HG03108 (cell line): ENCODE measurements around the gene IGSF9B.

ENCODE experiments used
- ATAC-seq: cut with Tn5 transposase; IDR thresholded peaks from one replicate; pipeline ENCODE4 v1.9.1; 2021; ENCODE audit warnings: moderate library complexity; ENCODE audit not compliant: unreplicated experiment

Gene IGSF9B

DNA sequence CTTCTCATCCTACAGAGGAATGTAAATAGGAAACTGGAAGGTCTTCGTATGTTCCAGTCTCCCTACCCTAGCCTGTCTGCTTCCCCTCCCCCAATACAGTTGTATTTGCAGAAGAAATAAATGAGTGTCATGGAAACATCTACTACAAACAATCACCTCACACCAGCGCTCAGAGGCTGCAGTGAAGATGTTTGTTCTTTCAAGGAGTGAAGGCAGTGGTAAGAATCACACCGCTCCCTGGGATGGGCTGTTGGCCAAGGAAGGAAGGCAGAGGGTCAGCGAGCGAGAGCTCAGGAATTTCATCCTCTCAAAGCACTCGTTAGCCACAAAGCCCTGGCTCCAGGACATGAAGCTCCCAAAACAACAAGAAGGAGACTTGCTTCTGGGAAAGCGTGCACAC lies 1.1 kb upstream of the IGSF9B start:
- no peak for ATAC-seq

DNA sequence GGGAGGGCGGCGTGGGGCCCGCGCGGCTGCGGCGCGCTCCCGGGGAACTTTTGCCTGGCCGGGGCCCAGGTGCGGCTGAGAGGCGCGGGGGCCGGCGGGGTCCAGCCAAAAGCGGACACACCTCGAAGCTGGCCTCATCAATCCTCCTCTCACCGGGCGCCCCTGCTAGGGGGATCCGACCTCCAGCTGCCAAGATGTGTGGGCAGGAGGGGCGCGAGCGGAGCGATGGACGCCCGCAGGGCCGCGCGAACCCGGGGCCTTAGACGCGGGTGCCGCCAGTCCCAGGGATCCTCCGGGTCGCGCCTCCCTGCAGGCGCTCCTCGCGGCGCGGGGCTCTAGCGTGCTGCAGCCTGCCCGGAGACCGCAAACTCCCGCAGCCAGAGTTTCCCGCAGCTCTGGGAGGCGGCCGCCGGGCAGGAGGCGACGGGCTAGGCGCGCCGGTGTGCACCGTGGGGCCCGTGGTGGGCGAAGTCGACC lies 785 bp downstream of the IGSF9B start:
- ATAC-seq: no peak

DNA sequence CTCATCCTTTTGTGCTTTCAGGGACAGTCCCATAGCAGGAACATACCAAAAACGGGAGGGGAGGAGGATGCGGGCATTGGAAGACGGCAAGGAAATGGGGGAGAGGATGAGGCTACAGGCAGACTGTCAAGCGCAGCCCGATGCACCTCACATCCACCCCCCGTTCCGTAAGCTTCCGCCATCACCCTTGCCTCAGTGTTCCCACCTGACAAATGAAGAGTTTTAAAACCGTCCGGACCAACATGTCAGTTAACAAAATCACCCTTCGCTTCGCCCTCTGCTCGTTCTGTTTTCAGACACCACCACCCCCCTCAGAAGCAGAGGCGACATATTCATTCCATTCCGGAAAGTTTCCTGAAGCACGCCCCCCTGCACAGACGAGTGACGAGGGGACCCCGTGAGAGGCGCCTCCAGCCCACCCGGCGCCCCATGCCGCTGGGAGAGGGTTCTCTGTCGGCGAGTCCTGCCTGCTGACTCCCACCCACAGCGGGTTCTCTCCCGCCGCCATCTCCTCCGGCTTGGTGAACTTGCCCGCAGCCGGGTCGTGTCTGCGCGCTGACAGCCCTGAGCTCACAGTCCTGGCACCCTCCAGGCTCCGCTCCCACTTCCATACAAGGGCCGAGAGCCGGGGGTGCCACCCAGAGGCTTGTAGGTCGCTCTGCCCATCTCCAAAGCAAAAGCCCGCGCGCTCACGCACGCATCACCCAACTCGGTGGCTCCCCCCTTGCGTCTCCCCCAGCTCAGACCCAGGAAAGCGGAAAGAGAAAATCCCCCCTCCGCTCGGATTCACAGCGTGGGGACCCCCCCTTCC lies 1.5 kb downstream of the IGSF9B start:
- ATAC-seq: no peak

DNA sequence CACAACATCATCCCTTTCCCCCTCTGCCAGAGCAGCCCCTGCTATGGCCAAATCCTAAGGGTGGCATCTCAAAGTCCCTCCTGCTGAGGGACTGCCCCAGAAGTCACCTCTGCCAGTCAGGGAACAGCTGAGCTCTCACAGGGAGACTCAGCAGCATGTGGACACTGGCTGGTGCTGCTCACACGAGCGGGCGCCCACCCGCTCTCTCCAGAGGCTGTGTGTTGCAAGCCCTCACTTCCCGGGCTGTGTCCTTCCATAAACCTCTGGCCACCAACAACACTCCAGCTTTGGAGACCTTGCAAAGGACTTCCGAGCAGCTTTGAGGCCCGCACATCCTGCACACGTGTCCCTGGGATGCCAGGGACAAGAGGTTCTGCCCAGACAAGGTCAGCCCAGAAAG lies 2.8 kb downstream of the IGSF9B start:
- no peak for ATAC-seq

DNA sequence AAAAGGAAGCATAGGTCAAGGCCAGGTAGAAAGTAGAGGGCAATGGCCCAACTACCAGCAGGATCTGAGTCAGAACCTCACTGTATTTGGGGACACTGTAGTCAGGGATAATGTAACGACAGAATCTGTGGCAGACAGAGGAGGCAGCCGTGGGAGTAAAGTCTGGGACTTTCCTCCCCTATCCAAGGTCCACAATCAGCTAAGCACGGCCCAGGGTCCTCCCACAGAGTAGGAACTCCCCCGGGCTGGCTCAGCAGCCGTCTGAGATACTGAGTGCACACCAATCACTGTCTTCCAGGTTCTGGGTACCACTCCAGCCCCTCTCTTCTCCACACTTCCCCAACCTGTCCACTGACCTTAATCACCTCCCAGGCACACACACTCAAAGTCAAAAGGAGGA lies 3.2 kb downstream of the IGSF9B start:
- no peak for ATAC-seq

DNA sequence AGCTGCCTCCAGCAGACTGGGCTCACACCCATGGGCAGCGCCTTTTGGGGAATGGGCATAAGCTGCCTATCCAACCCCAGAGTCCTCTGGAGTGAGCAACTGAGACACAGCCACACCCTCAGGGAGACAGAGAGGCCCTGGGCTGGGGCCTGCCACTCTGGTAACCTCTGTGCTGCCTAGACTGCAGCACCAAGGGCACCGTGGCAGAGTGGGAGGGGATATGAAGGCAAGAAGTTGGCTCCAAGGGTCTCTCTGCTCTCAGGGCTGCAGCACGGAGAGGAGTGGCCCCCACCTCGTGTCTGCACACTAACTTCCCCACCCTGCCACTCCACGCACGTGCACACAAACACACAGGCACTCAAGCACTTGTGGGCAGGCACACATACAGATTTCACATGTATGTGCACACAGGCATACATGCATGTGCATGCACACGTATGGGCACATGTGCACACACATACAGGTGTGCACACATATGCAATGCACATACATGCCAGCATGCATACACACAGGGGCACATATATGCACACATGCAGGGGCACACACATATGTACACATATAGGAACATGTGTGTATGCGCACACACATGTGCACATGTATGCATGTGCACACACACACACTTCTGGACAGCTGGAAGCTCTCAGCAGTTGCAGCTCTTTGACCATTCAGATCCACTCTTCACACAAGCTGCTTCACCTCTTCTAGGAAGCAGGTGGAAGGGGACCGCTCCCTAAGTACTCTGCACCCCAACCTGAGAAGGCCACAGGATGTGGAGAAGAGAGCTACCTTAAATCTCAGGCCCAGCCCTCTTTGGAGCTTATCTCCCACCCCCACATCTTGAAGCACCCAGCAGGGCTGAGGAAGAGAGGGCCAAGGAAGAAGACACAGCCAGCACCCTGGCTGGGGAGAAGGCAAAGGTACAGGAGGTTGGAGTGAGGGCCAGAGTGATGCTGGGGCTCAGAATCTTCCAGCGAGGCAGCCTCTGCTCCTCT lies 4.3 kb downstream of the IGSF9B start:
- no peak for ATAC-seq

DNA sequence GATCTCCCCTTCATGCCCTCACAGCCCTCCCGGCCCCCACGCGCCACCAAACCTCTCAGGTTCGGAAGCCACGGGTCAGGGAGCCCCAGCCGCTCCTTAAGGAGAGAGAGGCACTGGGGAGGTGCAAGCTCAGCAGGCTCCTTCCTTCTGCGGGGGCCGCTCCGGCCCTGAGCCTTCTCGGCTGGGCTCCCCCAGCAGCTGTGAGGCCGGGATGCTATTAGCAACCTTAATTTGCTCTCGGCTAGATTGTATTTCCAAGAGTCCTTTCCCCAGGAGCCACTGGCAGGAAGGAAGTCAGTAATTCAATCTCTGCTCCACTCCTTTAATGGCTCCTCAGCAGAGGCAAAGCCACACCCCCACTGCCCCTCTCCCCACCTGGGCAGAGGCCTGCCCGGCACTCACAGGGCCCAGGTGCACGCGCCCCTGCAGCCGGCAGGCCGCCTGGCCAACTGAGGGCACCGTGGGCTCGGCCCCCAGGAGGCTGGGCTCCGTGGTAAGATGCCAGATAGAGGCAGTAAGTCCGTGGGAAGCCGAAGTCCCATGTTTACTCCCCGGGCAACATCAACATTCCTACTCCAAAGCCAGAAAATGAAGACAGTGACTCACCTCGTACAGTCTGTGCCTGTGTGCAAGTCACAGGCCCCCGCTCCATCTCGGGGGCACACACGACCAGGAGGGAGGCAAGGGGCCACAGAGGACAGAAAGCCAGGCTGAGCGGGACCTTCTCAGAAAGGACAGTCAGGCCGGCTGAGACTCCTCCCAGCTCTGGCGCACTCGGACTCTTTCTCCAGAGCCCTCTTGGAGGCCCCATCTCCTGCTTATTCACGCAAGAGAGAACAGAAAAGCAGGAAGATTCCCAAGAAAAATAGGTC lies 5.2 kb downstream of the IGSF9B start:
- ATAC-seq: no peak

DNA sequence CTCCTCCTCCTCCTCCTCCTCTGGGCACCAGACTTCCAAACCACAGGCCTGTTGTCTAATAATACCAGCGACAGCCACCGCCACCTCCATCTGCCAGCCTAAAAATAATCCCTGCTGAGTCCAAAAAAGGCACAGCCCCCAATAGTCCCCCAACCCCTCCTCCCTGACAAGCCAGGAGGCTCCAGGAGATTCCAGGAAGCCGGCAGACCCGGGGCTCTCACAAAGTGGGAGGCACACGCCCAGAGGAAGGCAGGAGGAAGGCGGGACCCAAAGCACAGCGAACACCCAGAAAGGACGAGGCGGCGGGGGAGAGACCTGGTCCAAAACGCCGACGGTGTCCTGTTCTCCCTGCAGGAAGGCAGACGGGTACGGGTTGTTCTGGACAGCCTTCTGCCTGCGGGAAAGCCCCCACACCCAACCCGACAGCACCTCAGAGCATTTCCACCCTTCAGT lies 5.9 kb downstream of the IGSF9B start:
- ATAC-seq: no peak

DNA sequence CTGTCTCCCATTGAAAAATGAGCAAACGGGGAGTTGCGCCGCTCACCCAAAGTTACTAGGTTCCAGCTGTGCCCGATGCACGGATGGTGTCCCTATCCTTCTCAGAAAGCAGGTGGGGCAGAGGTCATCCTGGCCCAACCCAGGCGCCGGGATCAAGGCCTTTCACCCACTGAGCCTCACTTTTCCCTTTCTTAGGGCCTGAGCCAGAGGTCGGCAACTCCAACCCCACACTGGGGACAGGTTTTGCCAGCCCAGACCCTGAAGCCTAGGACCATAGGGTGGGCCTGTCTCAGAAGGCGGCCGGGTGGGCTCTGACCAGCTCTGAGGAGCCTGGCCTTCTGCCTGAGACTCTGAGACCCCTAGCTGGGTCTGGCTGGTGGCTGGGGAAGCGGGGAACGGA lies 6.3 kb downstream of the IGSF9B start:
- ATAC-seq: no peak

DNA sequence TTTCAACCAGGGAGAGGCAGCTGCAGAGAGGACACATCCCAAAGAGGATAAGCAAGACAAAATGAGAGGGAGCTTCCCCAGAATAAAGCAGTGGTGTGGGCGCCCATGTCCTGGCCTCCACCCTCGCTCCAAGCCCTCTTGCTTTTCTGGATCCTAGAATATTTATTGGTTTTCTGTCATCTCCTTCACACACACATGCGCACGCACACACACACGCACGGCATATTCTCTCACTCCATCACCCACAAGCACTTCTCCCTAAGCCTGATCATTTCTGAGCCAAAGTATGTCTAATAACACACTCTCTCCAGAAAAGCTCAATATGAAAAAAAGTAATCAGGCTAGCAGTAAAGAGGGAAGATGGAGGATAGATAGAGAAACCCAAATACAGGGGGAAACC lies 7.6 kb downstream of the IGSF9B start:
- ATAC-seq: no peak

DNA sequence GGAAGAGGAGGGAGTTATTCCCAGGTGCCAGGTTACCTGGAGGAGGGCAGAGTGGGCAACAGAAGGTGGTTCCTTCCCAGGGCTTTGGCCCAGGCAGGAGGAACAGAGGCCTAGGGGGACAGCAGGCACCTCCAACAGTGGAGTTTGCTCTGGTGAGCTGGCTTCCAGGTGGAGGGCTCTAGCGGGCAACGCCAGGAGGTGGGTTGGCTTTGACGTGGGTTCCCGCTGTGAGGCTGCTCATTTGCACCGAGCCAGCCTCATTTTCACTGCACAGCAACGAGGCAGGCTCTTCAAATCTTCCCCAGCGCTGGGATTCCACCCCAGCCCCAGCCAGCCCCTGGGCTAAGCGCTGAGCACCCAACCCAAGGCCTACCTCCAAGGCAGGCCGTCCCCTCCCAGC lies 8.1 kb downstream of the IGSF9B start:
- no peak for ATAC-seq

DNA sequence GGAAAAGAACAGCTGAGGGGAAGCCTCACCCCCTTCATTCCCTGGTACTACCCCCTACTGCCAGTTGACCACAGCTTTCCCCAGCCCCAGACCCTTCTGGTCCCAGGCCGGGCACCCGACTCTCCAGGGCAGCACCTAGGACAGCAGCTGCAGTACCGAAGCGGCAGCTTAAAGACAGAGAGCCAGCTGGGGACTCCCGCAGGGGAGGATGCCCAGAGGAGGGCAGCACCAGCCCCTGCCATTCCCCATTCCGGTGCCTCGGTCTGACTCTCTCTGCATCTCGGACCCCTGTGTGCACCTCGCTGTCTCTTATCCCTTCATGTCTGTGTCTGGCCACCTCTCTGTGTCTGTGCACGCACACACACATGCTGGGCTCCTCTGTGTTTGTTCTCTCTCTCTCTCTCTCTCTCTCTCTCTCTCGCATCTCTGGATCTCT lies 9.4 kb downstream of the IGSF9B start:
- peak; percentile 76 for ATAC-seq

DNA sequence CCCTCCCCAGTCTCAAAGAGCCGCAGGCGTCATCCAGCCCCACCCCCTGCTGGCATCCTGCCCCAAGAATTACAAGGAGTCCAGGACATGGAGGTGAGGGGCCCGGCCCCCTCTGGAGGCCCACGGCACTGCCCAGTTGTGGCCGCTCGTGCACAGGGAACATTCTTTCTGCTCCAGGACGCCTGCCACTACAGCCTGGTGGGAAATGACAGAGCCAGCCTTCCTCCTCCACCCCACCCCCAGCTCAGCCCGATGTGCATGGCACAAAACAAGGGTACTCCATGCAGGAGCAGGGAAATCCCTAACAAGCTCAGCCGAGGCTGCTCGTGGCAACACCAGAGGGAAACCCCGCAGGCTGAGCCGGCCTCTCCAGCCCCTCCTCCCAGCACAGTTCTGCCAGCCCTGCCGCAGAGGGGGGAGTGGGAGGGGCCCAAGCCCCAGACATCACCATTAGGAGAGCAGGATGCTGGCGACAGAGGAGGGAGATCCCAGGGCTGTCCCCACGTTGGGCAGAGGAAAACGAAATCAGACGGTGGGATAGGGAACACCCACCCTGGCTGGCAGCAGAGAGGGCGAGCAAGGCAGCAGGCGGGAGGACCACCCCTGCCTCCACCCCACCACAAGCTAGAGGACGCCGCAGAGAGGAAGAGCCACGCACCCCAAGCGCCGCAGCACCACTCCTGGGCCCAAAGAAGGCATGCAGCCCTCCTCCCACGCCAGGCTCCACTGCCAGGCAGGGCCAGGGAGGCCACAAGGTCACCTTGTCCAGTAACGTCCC lies 10.0 kb downstream of the IGSF9B start:
- ATAC-seq: no peak

DNA sequence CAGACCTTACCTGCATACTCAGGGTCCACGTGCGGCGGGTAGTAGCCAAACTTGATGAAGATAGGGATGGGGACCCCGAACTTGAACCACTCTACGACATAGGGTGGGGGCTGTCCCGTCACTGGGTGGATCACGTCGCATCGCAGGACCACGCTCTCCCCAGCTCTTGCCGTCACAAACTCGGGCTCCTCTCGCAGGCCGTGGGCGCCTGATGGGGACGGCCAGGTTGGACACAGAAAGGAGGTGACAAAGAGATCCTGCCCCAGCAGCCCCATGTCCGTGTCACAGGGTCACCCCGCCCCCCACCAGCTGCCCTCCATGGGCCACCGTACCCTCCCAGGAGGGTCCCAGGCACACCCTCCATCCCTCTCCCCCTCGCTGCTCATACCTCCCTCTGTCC lies 10.7 kb downstream of the IGSF9B start:
- no peak for ATAC-seq

DNA sequence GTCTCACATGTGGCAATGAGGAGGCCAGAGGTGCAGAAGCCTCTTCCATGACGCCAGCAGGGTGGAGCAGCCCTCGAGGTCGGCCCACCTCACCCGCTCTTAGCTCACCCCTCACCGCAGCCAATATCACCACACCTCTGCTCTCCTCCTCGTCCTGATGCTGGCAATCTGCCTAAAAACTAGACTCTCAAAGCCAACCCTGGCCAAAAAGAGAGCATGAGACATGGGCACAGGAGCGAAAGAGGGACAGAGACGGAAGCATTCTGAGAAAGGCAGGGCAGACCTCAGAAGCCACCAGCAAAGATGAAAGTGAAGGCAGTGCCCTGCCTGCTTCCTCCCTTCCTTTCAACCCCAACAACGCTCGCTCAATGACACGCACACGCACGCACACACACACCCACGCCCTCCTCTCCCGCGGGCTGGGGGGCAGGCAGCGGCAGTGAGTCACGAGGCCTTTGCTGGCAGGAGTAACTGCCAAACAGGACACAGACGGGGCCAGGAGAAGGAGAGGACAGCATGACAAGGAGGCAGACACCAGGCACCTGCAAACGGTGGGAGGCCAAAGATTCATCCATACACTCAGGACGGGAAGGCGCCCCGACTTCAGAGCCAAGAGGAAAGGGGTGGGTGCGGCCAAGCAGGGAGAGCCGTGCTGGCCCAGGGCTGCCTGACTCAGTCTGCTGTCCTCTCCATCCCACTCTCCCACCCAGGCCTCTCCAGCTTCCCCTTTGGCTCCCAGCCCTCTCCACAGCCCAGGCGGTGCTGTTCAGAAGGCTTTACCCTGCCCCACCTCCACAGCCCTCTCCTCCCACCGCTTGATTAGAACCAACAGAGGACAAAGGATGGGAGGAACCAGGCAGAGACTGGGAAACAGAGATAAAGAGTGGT lies 11.4 kb downstream of the IGSF9B start:
- no peak for ATAC-seq

DNA sequence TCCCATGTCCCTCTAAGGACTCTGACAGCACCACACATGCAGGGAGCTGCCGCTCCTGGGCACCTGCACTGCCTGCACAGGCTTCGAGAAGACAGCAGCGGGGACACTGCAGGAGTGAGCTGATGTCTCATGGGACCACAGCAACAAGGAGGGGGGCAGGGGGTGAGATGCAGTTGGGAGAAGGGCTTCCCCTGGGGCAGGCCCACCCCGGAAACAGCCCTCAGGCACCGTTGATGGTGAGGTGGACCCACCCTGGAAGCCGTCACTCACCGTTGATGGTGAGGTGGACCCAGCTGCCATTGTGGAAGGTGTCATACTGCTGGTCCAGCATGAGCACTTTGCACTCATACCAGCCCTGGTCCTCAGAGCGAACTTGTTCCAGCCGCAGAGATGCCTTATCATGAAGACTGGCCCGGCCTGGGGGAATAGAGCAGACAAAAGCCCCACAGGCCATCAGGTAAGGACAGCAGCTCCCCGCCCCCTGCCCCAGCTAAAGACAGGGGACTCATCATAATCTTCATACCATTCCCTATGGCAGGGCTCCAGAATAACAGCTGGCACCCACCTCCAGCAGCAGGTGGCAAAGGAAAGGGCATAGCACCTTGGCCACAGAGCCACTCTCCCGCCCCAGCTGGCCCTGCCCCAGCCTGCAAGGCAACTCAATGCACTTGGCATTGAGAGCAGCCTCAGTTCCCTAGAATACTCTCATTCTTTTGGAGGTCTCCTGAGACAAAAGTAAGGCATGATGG lies 12.6 kb downstream of the IGSF9B start:
- no peak for ATAC-seq

DNA sequence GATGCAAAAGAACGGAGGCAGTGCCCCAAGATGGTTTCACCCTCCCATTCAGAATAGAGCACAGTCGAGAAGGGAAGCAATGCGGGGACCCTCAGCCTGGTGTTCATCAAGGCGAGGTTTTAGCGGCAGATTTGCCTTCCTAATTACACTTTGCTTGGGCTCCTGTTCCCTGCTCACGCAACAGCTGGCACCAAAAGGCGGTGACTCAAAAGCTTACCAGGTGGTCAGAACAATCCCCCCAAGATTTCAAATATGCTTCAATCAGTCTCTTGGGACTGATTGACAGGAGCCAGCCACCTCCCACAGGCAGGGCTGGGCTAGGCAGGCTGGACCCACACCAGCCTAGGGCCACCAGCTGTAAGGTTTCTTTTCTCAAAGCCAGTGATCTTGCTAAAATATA lies 14.2 kb downstream of the IGSF9B start:
- ATAC-seq: no peak

DNA sequence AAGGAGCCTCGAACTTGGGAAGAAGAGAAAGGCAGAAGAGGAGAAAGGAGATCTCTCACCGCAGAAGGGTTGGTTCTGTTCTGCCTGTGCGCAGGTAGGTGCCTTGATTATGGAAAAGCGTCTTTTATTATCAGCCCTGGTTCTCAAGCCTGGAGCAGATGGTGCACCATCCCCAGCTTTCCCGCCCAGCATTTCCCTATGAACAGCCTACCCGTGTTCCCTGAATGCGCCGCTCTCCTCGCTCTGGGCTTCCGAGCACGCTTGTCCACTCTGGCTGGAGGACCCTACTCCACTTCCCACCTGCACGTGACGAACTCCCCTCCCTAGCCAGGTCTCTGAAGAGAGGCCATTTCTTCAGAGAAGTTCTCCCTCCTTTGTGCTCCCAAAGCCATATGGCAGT lies 15.2 kb downstream of the IGSF9B start:
- no peak for ATAC-seq
